Heart right ventricle (tissue), 16 donors: ENCODE data around the gene ADCY5. TPM values are rescaled to one million over a fixed set of nuclear protein-coding genes. Genes with fewer than 3 reads are reported as not detected.

ENCODE experiments used
- ATAC-seq, 8 donors: fragments of 200-7000 bp; cut with Tn5 transposase; one replicate each; pipeline ENCODE4 v1.9.1; 2020; ENCODE audit warnings: mild to moderate bottlenecking in 8 of 8, moderate library complexity in 8 of 8, moderate number of reproducible peaks in 1 of 8
- DNase-seq, 2 donors: peaks; one replicate each; pipeline ENCODE4 v3.0.0-alpha.2; 2020
- H3K27ac ChIP-seq, 10 donors: fragments of 200-600 bp; sonication (generic) in 2 of 10; one replicate each; pipeline versions ENCODE4 v1.5.0 to v1.8.0; 2020 to 2022; ENCODE audit warnings: mild to moderate bottlenecking in 3 of 10
- H3K27me3 ChIP-seq, 7 donors: fragments of 200-600 bp; one replicate each; pipeline ENCODE4 v1.8.0; 2021 to 2022; ENCODE audit warnings: mild to moderate bottlenecking in 2 of 7
- H3K36me3 ChIP-seq, 9 donors: fragments of 200-600 bp; sonication (generic) in 1 of 9; one replicate each; pipeline versions ENCODE4 v1.5.0 to v1.8.0; 2020 to 2022; ENCODE audit warnings: mild to moderate bottlenecking in 2 of 9
- H3K4me1 ChIP-seq, 9 donors: fragments of 200-600 bp; sonication (generic) in 1 of 9; one replicate each; pipeline versions ENCODE4 v1.5.0 to v1.8.0; 2020 to 2022; ENCODE audit warnings: mild to moderate bottlenecking in 4 of 9
- H3K4me3 ChIP-seq, 10 donors: fragments of 200-600 bp; sonication (generic) in 2 of 10; one replicate each; pipeline versions ENCODE4 v1.5.0 to v1.8.0; 2020 to 2022; ENCODE audit warnings: mild to moderate bottlenecking in 7 of 10, moderate library complexity in 2 of 10
- H3K9me3 ChIP-seq, 11 donors: fragments of 200-600 bp in 10 of 11; sonication (generic) in 2 of 11; one replicate each; pipeline versions ENCODE4 v1.5.0 to v1.8.0; 2013 to 2022; ENCODE audit warnings: mild to moderate bottlenecking in 2 of 11, control low read depth in 1 of 11, moderate library complexity in 1 of 11
- CTCF ChIP-seq, 9 donors: fragments of 200-600 bp; sonication (generic) in 2 of 9; IDR thresholded peaks; one replicate each; pipeline versions ENCODE4 v1.5.0 to v1.8.0; 2021 to 2022; ENCODE audit warnings: antibody characterized with exemption in 9 of 9, mild to moderate bottlenecking in 5 of 9, moderate library complexity in 1 of 9
- WGBS, 2 donors: extraction: QIAGEN DNeasy Blood & Tissue Kit; methylation state at CpG; one replicate each; pipeline ENCODE4 v1.1.7; 2013; ENCODE audit warnings: inconsistent platforms in 1 of 2; 5-methylcytosine and 5-hydroxymethylcytosine counted together
- intact Hi-C, 10 donors: fragments of 100-400 bp; cut with DNase I; formaldehyde crosslinking; loops; one replicate each; pipeline versions ENCODE4 v1.11.1 to v1.14.2; 2022
- polyA plus RNA-seq, 2 donors: library from polyadenylated mRNA; stranded (reverse); fragments of 200-250 nt; gene quantifications; one replicate each; pipeline ENCODE4 v1.2.3, GENCODE V29; 2013
- total RNA-seq, 10 donors: library from RNA; stranded (reverse); fragmentation: NEBNext Ultra II Directional in 3 of 10; extraction: Animal tissue kit (Norgen Biotek cat#: 25700) in 3 of 10; gene quantifications; one replicate each; pipeline versions ENCODE4 v1.2.1 to v1.2.4, GENCODE V29; 2021 to 2023
- donor health status: Arrhythmogenic right ventricular cardiomyopathy.
- donor health status: ischemic (EF 13 %, LVEDD 7.1; RV severe dilation, severe dysfunction).
- donor health status: healthy with polysubstance abuse.
- donor health status: DM: no; HTN: yes; CAD: no.
- donor health status: DM: no; HTN: no; CAD: no.
- donor health status: ischemic (EF 25% LVEDD 6.9; RV normal size, moderate dysfunction).
- donor health status: ischemic (EF 25% LVEDD 5.7; RV mildly dilated, moderate dysfunction).
- donor health status: healthy.
- donor health status: DM: yes; HTN: yes; CAD: no.
- donor health status: Ischemic cardiomyopathy.
- donor health status: ischemic (EF 35%, LVEDD 5.7; RV mildly dilated, moderate dysfunction).
- donor health status: nonischemic (EF 11% LVEDD 7.7; RV severe dilation, severe dysfunction).
- donor health status: DM: yes; HTN: yes; CAD: no.
- donor health status: PGD.
- donor health status: ischemic (EF 29% LVEDD 5.4; RV normal size, mild dysfunction).
- donor health status: nonischemic (EF 23%, LVEDD 6.1; RV moderate dilation, normal function).

ADCY5 gene
- total and polyA plus RNA-seq, 12 donors = 37.2 to 245 (median 198) TPM

DNA sequence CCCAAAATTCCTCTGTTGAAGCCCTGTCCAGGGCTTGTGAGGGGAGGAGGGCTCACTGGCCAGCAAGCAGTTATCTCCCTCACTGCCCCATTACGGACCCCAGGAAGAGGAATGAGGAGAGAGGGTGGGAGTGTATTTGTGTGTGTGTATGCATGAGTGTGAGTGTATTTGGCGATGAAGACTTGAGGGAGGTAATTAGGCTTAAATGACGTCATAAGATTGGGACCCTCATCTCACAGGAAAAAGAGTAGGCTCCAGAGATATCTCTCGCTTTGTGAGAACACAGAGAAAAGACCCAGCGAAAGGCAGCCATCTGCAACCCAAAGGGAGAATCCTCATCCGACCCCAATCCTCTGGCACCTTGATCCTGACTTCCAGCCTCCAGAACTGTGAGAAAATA, 32.2 kb downstream of the ADCY5 start:
- 67 to 75% methylated on average over 6 of the region's 6 CpGs for WGBS, 2 donors
- intact Hi-C loops = loop anchor here in 1 of 10 donors (5.0 kb wide), 1 partner anchor 44 kb away; no protein-coding TSS in a partner anchor
- DNase-seq (no peak), ATAC-seq (no peak)
- Histone ChIP-seq H3K4me3 (no peak overlapping the region), H3K4me1 (peaks cover 35 to 99% (median 81%) of the 10 kb centered on the region in 9 donors), H3K9me3 (no peaks in the 10 kb centered on the region), H3K36me3 (no peaks in the 10 kb centered on the region), H3K27ac (peak overlapping the region in 9 of 10 donors; percentile 72 to 92 (median 86)), H3K27me3 (no peaks in the 10 kb centered on the region)
- TF ChIP-seq CTCF (IDR thresholded peaks at IDR 0.05) = no peak

- 64 to 65% methylated on average over 4 of the region's 4 CpGs for WGBS, 2 donors
- no peaks in the 10 kb centered on the region for H3K9me3 ChIP-seq
- H3K27me3 ChIP-seq = no peaks in the 10 kb centered on the region
- DNase-seq (no peak), ATAC-seq (peak in 2 of 8 donors; percentile 15 to 32)
- TF ChIP-seq CTCF (IDR thresholded peaks at IDR 0.05) = no peak
- H3K36me3 ChIP-seq = no peaks in the 10 kb centered on the region
- peak overlapping the region in 9 of 10 donors; percentile 72 to 92 (median 86) for H3K27ac ChIP-seq
- peak overlapping the region in 2 of 10 donors; percentile 13 to 20 for H3K4me3 ChIP-seq
- peaks cover 36 to 99% (median 81%) of the 10 kb centered on the region in 9 donors for H3K4me1 ChIP-seq
- intact Hi-C loops = loop anchor here in 1 of 10 donors (5.0 kb wide), 1 partner anchor 44 kb away; no protein-coding TSS in a partner anchor
These were observed 32.7 kb downstream of the ADCY5 start for GRCh38 chr3:123416173-123416572.

GRCh38 chr3:123414973-123415775, 33.7 kb downstream of the ADCY5 start:
- no peaks in the 10 kb centered on the region for H3K27me3 ChIP-seq
- peak overlapping the region in 1 of 10 donors; percentile 5 for H3K4me3 ChIP-seq
- intact Hi-C loops = loop anchor here in 4 of 10 donors (5.0 kb wide), 3 partner anchors 32 to 83 kb away; partner anchors contain the start of gene ADCY5 (in 4 of the 4)
- 46 to 49% methylated on average over 18 of the region's 18 CpGs for WGBS, 2 donors
- H3K27ac ChIP-seq = peak overlapping the region; percentile 60 to 92 (median 86)
- H3K4me1 ChIP-seq = peaks cover 37 to 99% (median 78%) of the 10 kb centered on the region in 9 donors
- peak; percentile 47 to 57 for DNase-seq
- peak in 4 of 9 donors; percentile 11 to 43 (median 36) for TF ChIP-seq CTCF (IDR thresholded peaks at IDR 0.05)
- no peaks in the 10 kb centered on the region for H3K36me3 ChIP-seq
- H3K9me3 ChIP-seq = no peaks in the 10 kb centered on the region
- peak in 4 of 8 donors; percentile 13 to 24 (median 20) for ATAC-seq

GRCh38 chr3:123412811-123413604, 35.9 kb downstream of the ADCY5 start:
- TF ChIP-seq CTCF (IDR thresholded peaks at IDR 0.05) = peak in 2 of 9 donors; percentile 14 to 21
- intact Hi-C loops = loop anchor here in 4 of 10 donors (5.0 kb wide), 2 partner anchors 34 to 81 kb away; partner anchors contain the start of gene ADCY5 (in 4 of the 4)
- ATAC-seq (peak; percentile 59 to 91 (median 84)), DNase-seq (peak; percentile 56 to 68)
- H3K4me1 ChIP-seq = peaks cover 36 to 99% (median 78%) of the 10 kb centered on the region in 9 donors
- no peaks in the 10 kb centered on the region for H3K27me3 ChIP-seq
- 16 to 18% methylated on average over 21 of the region's 21 CpGs for WGBS, 2 donors
- H3K27ac ChIP-seq = peak overlapping the region; percentile 32 to 92 (median 86)
- H3K36me3 ChIP-seq = no peaks in the 10 kb centered on the region
- no peaks in the 10 kb centered on the region for H3K9me3 ChIP-seq
- peak overlapping the region in 5 of 10 donors; percentile 0 to 29 (median 17) for H3K4me3 ChIP-seq
